Limb (tissue), 2 donors: ENCODE results near the gene SH3PXD2A.

Source experiments
- DNase-seq, 2 donors: peaks; one replicate each; pipeline ENCODE4 v3.0.0-alpha.2; 2016; ENCODE audit errors: extremely low spot score in 2 of 2

Gene SH3PXD2A

DNA sequence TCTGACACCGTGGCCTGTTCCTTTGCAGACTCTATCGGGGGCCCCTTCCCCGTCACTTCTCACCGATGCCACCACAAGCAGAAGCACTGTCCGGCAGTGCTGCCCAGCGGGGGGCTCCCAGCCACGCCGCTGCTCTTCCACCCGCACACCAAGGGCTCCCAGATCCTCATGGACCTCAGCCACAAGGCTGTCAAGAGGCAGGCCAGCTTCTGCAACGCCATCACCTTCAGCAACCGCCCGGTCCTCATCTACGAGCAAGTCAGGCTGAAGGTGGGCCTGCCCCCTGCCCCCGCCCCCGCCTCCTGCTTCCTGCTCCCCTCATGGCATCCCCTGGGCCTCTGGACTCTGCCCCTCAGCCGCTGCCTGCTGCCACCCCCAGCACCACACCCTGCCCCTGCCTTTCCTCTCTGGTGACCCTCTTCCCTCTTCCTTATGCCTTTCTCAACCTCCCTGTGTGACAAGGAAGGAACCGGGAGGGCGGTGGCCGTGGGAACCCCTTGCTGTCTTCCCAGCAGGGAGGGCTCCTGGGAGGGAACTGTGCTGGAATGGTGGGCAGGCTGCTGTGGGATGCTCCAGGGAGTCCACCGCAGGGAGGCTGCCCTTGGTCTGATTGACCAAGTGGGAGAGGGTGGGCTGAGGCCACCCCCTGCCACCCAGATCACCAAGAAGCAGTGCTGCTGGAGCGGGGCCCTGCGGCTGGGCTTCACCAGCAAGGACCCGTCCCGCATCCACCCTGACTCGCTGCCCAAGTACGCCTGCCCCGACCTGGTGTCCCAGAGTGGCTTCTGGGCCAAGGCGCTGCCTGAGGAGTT is 284.3 kb downstream of the SH3PXD2A start:
- DNase-seq = no peak

DNA sequence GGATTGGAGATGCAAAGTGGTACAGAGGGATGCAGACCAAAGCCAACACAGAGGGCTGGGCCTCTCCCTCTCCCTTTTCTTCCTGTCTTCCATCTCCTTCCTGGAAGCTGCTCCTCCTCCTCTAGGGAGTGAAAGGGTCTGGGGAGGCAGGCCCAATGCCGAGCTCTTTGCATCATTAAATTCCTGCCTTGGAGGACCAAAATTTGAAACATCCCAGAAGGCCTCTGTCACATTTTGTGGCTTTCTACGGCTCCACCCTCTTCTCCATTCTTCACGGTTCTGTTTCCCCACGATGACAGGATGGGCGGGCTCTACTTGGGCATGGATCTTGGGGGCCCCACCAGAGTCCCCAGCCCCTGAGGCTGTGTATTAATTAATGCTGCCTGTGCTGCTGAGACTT is 285.5 kb downstream of the SH3PXD2A start:
- DNase-seq = no peak

DNA sequence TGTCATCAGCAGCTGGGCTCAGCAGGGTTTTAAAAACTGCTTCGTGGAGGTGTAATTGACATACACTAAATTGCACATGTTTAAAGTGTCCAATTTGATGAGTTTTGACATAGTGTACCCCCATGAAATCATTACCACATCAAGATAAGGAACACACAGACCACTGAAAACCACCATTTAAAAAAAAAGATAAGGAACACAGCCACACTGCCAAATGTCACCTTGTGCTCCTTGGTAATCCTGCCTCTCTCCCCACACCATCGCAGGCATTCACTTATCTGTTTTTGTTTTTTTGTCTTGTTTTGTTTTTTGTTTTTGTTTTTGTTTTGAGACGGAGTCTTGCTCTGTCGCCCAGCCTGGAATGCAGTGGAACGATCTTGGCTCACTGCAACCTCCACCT is 286.9 kb downstream of the SH3PXD2A start:
- no peak for DNase-seq

DNA sequence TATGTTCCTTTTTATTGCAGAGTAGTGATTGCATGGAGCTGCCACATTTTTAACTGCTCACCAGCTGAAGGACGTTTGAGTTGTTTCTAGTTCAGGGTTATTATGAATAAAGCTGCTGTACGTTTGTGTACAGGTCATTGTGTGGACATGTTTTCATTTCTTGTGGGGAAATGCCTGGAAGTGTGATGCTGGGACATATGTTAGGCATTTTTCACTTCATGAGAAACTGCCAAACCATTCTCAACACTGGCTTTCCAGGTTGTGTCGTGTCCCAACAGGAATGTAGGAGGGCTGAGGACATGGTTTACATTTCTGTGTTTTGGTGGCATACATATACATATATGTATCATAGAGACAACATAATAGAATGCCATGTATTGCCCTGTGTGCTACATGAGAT is 288.8 kb downstream of the SH3PXD2A start:
- no peak for DNase-seq

DNA sequence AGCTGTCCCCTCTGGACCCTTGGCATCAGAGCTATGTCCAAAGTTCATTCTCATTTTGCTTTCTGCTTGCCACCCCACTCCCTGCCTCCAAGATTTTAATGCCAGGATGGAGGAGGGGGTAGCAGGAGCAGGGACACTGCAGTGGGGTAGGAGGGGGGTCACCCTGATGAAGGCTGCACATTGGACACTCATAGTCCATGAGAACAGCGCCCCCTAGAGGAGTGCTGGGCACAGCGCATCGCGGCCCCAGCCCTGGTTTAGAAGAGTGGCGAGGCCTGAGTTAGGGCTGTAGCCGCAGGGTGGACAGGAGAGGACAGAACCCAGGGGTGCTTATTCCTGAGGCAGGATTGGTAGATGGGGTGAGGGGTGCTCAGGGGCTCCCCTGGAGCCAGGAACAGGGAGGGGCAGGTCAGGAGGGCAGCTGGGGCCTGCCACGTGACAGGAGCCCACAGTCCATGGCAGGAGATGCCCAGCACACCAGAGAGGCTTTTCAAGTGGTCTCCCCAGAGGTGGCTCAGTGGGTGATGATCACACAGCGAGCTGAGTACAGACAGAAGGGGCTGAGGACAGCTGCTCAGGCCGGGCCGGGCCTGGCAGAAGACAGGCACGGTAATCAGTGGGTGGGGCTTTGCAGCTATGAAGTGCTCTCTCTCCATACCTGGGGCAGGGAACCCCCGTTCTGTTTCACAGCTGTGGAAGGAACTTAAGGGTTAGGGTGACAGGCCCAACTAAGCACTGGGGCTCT is 290.4 kb downstream of the SH3PXD2A start:
- no peak for DNase-seq

DNA sequence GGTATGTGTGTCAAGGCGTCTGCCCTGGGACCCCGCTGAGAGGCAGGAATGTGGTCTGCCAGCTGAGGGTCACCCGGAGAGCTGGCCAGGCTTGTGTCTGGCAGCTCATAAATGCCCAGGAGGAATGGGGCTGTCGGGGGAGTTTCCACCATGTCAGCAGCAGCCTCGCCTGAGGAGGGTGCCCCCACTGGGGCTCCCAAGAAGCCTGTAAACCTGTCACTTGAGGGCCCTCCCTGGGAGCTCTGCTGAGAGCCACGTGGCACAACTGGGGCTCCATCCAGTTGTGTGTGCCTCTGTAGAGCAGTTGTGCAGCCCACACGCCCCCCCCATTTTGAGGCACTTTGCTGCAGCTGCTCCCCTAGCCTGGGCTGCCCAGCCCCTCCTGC is 291.3 kb downstream of the SH3PXD2A start:
- DNase-seq = no peak

DNA sequence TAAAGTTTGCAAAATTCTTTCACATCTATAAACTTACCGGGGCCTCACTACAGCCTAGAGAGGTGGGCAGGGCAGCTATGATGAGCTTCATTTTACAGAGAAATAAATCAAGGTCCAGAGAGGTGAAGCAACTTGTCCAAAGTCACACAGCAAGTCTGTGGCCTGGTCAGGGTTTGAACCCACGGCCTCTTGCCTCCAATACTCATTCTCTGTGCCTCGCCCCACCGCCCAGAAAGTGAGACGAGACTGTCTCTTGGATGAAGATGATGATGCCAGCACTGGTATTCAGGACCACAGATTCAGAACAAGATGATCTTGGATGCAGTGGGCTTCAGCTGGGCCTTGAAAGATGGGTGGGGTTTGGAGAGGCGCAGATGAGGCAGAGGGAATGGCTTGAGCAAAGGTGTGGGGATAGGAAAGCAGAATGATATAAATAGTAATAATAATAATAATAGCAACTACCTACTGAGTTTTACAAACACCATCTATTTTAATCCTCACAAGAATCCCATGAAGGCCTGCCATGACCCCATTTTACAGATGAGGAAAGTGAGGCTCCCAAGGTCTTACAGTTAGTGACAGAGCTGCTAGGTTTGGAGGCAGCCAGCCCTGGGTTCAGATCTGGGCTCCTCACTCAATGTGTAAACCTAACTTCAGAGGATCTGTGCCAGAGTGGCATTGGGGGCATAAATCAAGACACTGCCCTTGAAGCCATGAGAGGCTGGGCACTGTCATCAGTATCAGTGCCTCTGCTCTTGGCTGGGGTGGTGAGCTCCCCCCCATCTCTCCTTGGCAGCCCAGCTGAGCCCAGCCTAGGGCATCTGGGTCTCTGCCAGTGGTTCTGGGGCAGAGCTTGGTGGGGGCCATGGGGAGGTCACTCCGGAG is 291.9 kb downstream of the SH3PXD2A start:
- no peak for DNase-seq

DNA sequence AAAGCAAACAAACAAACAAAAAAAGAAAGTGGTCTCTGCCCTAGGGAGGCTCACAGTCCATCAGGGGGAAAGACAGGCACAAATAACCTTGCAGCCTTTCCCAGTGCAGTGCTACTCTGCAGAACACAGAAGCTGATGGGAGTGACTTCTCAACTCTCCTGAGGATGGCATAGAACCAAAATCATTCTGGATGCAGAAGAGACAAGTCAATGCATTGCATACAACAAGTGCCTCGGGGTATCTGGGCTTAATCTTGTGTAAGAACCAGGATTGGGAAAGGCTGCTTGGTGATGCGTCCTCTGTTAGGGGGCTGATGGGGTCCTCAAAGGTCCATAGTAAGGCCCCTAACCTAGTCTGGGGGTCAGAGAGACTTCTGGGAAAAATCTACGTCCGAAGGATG is 293.0 kb downstream of the SH3PXD2A start:
- DNase-seq = no peak

DNA sequence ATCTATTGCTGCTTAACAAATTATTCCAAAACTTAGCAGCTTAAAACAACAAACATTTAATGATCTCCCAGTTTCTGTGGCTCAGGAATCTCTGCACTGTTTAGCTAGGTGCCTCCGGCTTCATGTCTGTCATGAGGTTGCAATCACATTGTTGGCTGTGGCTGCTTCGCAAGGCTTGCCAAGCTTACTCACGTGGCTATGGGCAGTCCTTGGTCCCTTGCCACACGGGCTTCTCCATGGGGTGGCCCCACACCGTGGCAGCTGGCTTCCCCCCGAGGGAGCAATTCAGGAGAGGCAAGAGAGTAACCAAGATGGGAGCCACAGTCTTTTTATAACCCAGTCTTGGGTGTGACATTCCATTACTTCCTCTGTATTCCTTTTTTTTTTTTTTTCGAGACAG is 294.5 kb downstream of the SH3PXD2A start:
- DNase-seq = no peak

DNA sequence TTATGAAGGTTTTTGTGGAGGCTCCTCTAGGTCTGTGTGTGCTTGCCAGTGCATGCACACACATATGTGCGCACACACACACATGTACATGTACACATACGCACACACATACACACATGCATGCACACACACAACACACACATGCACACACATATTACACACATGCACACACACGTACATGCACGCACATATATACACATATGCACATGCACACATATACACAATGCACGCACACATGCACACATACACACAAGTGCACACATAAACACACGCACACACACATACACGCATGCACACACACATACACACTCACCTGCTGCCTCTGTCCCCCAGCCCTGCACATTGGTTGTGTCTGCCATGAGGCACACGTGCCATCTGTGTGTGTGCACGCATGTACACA is 295.6 kb downstream of the SH3PXD2A start:
- DNase-seq = no peak

DNA sequence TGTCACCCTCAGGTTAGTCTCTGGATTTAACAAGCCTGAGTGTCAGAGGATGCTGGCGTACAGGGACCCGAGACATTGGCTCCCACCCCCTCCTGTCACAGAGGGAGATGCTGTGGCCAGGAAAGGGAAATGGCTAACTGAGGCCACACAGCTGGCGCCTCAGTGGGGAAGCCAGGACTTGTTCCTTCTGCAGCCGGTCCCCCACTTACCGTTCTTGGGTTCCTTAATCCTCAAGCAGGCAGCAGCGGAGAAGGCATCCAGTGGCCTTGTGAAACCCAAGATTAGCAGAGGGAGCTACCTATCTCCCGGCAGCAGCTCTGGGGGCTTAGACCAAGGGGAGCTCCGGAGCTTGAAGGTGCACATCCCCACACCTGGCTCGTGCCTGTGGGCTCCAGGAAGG is 296.5 kb downstream of the SH3PXD2A start:
- no peak for DNase-seq

DNA sequence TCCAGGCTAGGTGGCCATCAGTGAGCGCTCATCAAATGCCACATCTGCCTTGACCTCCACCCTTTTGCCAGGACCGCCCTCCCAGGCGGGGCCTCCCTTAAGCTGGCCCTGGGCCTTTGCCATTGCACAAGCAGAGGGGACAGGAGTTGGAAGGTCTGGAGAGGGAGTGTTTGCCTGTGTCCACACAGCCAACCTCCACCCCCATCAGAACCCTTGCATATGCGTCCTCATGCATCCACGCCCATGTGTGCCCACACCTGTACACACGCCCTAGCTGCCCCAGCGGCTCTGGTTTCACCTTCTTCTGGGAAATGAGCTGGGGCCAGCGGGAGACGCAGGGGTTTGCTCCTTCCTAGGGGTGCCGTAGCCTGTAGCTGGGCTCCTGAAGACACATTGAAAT is 297.9 kb downstream of the SH3PXD2A start:
- DNase-seq = no peak

DNA sequence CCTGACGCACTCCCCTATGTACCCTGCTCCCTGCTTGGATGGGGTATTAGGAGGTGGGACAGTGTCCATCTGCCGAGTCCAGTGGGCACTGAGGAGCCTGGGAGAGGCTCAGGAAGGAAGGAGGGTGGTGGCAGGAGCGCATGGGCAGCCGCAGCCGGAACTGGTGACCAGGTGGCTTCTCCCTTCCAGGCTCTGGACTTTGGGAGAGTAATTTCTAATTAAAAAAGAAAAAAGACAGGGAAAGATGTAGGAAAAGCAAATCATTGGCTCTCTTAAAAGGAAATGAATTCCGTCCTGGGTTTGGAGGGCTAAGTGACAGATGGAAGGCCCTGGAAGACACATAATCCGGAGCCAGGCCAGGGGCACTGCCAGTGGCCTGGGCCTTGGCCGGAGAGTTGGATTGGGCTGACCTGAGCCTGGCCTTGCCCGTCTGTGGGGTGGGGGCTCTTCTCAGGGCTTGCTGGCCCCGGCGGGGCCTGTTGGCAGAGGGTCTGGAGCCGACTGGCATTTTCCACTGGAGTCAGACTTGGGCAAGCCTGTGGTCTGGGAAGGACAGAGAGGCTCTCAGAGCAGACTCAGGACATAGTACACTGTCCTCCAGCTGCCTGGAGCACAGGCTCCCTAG is 298.9 kb downstream of the SH3PXD2A start:
- no peak for DNase-seq

DNA sequence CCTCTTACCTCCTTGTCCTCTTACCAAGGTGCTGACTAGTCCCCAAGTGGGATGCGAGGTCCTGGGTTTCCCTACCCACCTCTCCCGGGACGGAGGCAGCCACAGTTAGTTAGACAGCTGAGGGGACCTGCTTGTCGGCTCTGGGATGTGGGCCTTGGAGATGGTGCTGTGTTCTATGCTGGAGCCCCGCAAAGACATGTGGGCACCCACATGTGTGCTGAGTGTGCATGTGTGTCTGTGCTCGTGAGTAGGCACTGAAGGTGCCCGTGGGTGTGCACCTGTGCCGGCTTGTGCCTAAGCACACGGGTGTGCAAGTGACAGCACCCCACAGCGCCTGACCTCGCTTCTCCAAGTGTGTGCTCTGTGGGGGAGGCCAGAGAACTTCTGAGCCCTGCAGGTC is 299.7 kb downstream of the SH3PXD2A start:
- no peak for DNase-seq

DNA sequence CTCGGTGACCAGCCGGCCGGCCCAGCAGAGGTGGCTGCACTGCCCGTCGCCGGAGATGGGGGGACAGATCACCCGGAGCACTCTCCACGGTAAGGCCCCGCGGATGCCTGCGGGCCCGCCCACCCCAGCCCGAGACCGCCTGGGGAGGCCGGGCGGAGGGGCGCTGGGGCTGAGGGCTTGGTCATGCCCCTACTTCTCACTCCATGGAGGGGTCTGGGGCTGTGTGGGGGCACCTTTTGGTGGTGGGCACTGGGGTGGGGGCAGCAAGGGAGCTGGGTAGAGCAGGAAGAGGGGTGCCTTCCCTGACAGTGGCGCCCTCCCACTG is 300.1 kb downstream of the SH3PXD2A start:
- DNase-seq = no peak

DNA sequence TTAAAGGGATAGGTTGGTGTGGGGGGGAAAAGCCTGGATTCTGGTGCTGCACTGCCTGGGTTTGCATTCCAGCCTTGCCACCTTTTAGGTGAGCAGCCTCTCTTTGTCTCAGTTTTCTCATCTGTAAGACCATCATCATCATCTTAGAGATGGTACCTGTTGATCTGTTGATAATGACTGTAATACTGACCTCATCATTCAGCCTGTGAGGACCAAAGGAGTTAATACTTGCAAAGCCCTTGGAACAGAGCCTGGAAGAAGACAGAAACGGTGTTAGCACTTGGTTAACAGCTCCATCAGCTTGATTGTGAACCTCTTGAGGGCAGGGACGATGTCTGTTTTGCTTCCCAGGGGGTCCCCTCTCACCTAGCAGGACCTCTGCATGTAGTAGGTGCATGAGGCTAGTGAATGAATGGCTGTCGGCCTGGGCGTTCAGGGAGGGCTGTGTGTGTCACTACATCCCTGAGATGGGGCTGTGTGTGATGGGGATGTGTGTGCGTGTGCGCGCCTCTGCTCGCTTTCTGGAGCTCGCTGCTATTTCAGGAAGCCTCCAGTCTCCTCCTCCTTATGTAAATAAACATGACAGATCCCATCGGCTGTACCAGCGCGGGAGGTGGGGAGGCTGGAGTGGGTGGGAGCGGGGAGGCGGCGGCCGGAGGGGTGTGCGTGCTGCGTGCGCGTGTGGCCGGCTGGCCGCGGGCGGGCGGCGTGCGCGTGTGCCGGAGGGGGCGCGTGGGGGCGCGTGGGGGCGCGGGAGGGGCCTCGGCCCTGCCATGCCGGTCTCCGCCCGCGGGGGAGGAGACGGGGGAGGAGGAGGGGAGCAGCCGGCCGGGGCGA is 300.7 kb downstream of the SH3PXD2A start:
- DNase-seq = peak; percentile 68 to 77

DNA sequence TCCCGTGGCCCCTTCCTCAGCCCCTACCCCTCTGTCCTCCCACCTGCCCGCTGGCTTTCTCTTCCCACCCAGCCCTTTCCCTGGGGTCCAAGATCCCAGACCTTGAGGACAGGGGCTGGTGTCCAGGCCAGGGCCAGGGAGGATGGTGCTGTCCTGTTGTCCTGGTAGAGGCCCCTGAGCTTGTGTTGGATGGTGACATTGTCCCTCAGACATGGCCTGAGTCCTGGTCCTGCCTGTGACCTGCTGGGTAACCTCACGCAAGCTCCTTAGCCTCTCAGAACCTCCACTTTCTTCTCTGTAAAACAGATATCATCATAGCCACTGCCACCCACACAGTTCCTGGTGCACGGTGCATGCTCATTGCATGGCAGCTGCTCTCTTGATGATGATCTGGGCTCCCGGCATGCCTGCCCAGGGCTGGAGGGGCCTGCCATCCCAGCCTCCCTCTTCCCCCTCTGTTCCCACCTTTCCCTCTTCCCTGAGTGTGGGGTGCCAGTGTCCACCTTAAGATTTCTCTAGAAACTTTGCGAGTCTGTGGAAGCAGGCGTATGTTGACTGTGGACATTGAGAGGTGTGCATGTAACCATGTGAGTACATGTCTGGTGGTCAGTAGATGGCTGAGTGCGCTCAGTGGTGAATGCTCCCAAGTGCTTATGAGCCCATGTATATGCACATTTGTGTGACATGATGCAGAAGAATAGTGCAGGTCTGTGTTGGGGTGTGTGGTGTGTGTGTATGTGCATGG is 301.5 kb downstream of the SH3PXD2A start:
- DNase-seq = peak in 1 of 2 donors; percentile 23

DNA sequence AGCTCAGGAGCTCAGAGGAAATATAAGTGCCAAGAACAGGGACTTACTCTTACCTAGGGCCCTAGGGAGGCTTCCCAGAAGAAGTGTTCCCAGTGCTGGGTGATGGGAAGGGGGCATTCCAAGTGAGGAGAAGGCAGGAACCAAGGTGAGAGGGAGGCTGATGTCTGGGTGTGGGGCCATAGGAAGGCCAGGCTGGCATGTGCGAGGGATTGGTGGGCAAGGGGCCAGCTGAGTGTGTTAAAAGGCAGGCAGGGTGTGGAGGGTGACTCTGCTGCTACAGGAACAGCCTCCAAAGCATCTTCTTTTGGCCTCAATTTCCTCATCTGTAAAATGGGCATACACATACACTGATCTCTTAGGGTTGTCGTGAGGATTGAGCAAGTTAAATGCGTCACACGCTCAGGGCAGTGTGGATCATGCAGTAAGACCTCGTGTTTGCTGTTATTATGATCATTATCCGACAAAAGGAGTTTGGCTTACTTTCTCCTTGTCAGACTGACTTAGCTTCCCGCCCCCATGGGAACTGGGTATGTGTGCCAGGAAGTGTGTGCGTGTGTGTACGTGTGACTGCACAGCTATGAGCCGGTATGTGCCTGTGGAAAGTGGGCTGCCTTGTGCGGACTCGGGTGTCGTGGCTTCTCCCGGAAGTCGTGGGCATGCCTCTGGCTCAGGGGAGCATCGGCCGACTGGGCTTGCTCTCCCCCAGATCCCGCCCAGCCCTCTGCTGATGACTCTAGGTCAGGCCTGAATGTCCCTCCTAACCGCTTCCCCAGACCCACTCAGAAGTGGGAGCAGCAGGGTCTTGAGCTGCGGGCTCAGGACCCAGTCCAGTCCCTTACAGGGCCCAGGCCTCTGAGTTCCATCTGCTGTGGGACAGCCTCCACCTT is 302.3 kb downstream of the SH3PXD2A start:
- DNase-seq = peak in 1 of 2 donors; percentile 21
